ENCODE measurements around the gene ZSWIM6.

DNA sequence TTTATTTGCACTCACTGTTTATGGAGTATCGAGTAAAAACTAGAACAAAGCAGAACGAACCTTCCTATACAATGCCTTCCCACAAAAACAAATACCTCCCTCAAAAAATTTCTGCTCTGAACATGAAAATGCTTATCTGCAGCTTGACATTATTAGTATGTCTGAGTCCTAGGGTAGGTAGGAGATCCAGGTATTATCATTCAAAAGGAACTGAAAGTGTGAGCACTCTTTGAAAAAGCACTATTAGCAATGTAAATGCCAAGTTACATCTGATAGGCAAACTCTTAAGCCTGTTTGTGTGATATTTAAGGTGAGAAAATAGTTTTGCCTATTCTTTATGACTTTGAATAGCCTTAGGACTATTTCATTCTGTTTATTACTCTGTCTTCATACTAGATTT lies 47.6 kb downstream of the ZSWIM6 start:
- TF ChIP-seq, protein P1, sequence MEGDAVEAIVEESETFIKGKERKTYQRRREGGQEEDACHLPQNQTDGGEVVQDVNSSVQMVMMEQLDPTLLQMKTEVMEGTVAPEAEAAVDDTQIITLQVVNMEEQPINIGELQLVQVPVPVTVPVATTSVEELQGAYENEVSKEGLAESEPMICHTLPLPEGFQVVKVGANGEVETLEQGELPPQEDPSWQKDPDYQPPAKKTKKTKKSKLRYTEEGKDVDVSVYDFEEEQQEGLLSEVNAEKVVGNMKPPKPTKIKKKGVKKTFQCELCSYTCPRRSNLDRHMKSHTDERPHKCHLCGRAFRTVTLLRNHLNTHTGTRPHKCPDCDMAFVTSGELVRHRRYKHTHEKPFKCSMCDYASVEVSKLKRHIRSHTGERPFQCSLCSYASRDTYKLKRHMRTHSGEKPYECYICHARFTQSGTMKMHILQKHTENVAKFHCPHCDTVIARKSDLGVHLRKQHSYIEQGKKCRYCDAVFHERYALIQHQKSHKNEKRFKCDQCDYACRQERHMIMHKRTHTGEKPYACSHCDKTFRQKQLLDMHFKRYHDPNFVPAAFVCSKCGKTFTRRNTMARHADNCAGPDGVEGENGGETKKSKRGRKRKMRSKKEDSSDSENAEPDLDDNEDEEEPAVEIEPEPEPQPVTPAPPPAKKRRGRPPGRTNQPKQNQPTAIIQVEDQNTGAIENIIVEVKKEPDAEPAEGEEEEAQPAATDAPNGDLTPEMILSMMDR (IDR thresholded peaks at IDR 0.05) = no peak
- no peak for TF ChIP-seq POLR2A (IDR thresholded peaks at IDR 0.05)

Data from Peyer's patch (tissue), 4 donors.